ENCODE measurements around the gene ACR. TPM values are rescaled to one million over a fixed set of nuclear protein-coding genes. Genes with fewer than 3 reads are reported as not detected.
A peak's percentile ranks its signal among the peaks of the same experiment; 100 is the strongest.
"Not testable (repeated sequence)": the region's sequence is repeated elsewhere in the genome, so short reads cannot be mapped to it uniquely, and the experiment has no call there.

Gene ACR
- total RNA-seq, 1 donor: 1.4 TPM

GRCh38 chr22:50775132-50775531 lies 37.1 kb downstream of the ACR start:
- DNase-seq (ENCODE audit: insufficient read length, low spot score, missing footprints): peak; percentile 62
- not testable (repeated sequence) for H3K4me2 ChIP-seq (ENCODE audit: insufficient read depth, low read length); H3K9me3 ChIP-seq (ENCODE audit: low read depth, low read length); H3K27ac ChIP-seq (ENCODE audit: low read depth, low read length); H3K4me1 ChIP-seq (ENCODE audit: insufficient read depth, low read length); H3K36me3 ChIP-seq (ENCODE audit: insufficient read depth, low read length); H3K27me3 ChIP-seq (ENCODE audit: insufficient read depth, low read length); H4K20me1 ChIP-seq (ENCODE audit: insufficient read depth, low read length); H2AFZ ChIP-seq (ENCODE audit: low read length); H3K4me3 ChIP-seq (ENCODE audit: insufficient read depth, low read length); H3K79me2 ChIP-seq (ENCODE audit: insufficient read depth, low read length)
- peak; percentile 33 for TF ChIP-seq CTCF (IDR thresholded peaks at IDR 0.05; ENCODE audit: extremely low read depth, low read depth, low read length)

GRCh38 chr22:50777631-50778030 lies 39.6 kb downstream of the ACR start:
- not testable (repeated sequence) for H4K20me1 ChIP-seq (ENCODE audit: insufficient read depth, low read length); H3K4me2 ChIP-seq (ENCODE audit: insufficient read depth, low read length); H3K27ac ChIP-seq (ENCODE audit: low read depth, low read length); H3K79me2 ChIP-seq (ENCODE audit: insufficient read depth, low read length); H3K4me1 ChIP-seq (ENCODE audit: insufficient read depth, low read length); H3K4me3 ChIP-seq (ENCODE audit: insufficient read depth, low read length); H3K36me3 ChIP-seq (ENCODE audit: insufficient read depth, low read length); H3K9me3 ChIP-seq (ENCODE audit: low read depth, low read length); DNase-seq (ENCODE audit: insufficient read length, low spot score, missing footprints); H2AFZ ChIP-seq (ENCODE audit: low read length); H3K27me3 ChIP-seq (ENCODE audit: insufficient read depth, low read length)

GRCh38 chr22:50780244-50780643 lies 42.2 kb downstream of the ACR start:
- H3K4me2 ChIP-seq (ENCODE audit: insufficient read depth, low read length); H3K36me3 ChIP-seq (ENCODE audit: insufficient read depth, low read length); H3K4me3 ChIP-seq (ENCODE audit: insufficient read depth, low read length); H2AFZ ChIP-seq (ENCODE audit: low read length); H3K27me3 ChIP-seq (ENCODE audit: insufficient read depth, low read length); H3K4me1 ChIP-seq (ENCODE audit: insufficient read depth, low read length); H3K9me3 ChIP-seq (ENCODE audit: low read depth, low read length); DNase-seq (ENCODE audit: insufficient read length, low spot score, missing footprints); H3K79me2 ChIP-seq (ENCODE audit: insufficient read depth, low read length); H4K20me1 ChIP-seq (ENCODE audit: insufficient read depth, low read length); H3K27ac ChIP-seq (ENCODE audit: low read depth, low read length): not testable (repeated sequence)

- H4K20me1 ChIP-seq (ENCODE audit: insufficient read depth, low read length); H3K4me2 ChIP-seq (ENCODE audit: insufficient read depth, low read length); H3K27me3 ChIP-seq (ENCODE audit: insufficient read depth, low read length); H3K4me1 ChIP-seq (ENCODE audit: insufficient read depth, low read length); H3K79me2 ChIP-seq (ENCODE audit: insufficient read depth, low read length); DNase-seq (ENCODE audit: insufficient read length, low spot score, missing footprints); H2AFZ ChIP-seq (ENCODE audit: low read length); H3K27ac ChIP-seq (ENCODE audit: low read depth, low read length); H3K36me3 ChIP-seq (ENCODE audit: insufficient read depth, low read length); H3K4me3 ChIP-seq (ENCODE audit: insufficient read depth, low read length); H3K9me3 ChIP-seq (ENCODE audit: low read depth, low read length): not testable (repeated sequence)
Measured at GRCh38 chr22:50782253-50782652, 44.2 kb downstream of the ACR start.

GRCh38 chr22:50783033-50783879 lies 45.3 kb downstream of the ACR start, which contains the start of gene RABL2B:
RABL2B (minus strand) TSS chr22:50783636; CDS start chr22:50782294, 1,342 bp downstream.
- H3K27ac ChIP-seq (ENCODE audit: low read depth, low read length); H3K79me2 ChIP-seq (ENCODE audit: insufficient read depth, low read length); H3K4me1 ChIP-seq (ENCODE audit: insufficient read depth, low read length); H3K27me3 ChIP-seq (ENCODE audit: insufficient read depth, low read length); H4K20me1 ChIP-seq (ENCODE audit: insufficient read depth, low read length); H3K36me3 ChIP-seq (ENCODE audit: insufficient read depth, low read length); H3K9me3 ChIP-seq (ENCODE audit: low read depth, low read length): not testable (repeated sequence)
- peak; percentile 96 for DNase-seq (ENCODE audit: insufficient read length, low spot score, missing footprints)
- Histone ChIP-seq H3K4me2 (ENCODE audit: insufficient read depth, low read length) (peak within 1 kb of the TSS; percentile 76), H2AFZ (ENCODE audit: low read length) (peak within 1 kb of the TSS; percentile 41), H3K4me3 (ENCODE audit: insufficient read depth, low read length) (peak within 1 kb of the TSS; percentile 70)

- H2AFZ ChIP-seq (ENCODE audit: low read length): peak overlapping the region; percentile 41
- H3K36me3 ChIP-seq (ENCODE audit: insufficient read depth, low read length); H4K20me1 ChIP-seq (ENCODE audit: insufficient read depth, low read length); H3K27ac ChIP-seq (ENCODE audit: low read depth, low read length); H3K27me3 ChIP-seq (ENCODE audit: insufficient read depth, low read length); H3K4me1 ChIP-seq (ENCODE audit: insufficient read depth, low read length); DNase-seq (ENCODE audit: insufficient read length, low spot score, missing footprints); H3K79me2 ChIP-seq (ENCODE audit: insufficient read depth, low read length); H3K9me3 ChIP-seq (ENCODE audit: low read depth, low read length): not testable (repeated sequence)
- H3K4me3 ChIP-seq (ENCODE audit: insufficient read depth, low read length): peak overlapping the region; percentile 70
- H3K4me2 ChIP-seq (ENCODE audit: insufficient read depth, low read length): peak overlapping the region; percentile 76
Measured at GRCh38 chr22:50783880-50784276, 45.9 kb downstream of the ACR start.

- H3K4me1 ChIP-seq (ENCODE audit: insufficient read depth, low read length); H3K9me3 ChIP-seq (ENCODE audit: low read depth, low read length); H3K36me3 ChIP-seq (ENCODE audit: insufficient read depth, low read length); H3K4me2 ChIP-seq (ENCODE audit: insufficient read depth, low read length); DNase-seq (ENCODE audit: insufficient read length, low spot score, missing footprints); H3K4me3 ChIP-seq (ENCODE audit: insufficient read depth, low read length); H3K27me3 ChIP-seq (ENCODE audit: insufficient read depth, low read length); H3K79me2 ChIP-seq (ENCODE audit: insufficient read depth, low read length); H2AFZ ChIP-seq (ENCODE audit: low read length); H3K27ac ChIP-seq (ENCODE audit: low read depth, low read length); H4K20me1 ChIP-seq (ENCODE audit: insufficient read depth, low read length): not testable (repeated sequence)
Measured at GRCh38 chr22:50785289-50785688, 47.3 kb downstream of the ACR start.

GRCh38 chr22:50786936-50787335 lies 48.9 kb downstream of the ACR start:
- not testable (repeated sequence) for H3K27me3 ChIP-seq (ENCODE audit: insufficient read depth, low read length); H3K4me2 ChIP-seq (ENCODE audit: insufficient read depth, low read length); H3K36me3 ChIP-seq (ENCODE audit: insufficient read depth, low read length); H3K27ac ChIP-seq (ENCODE audit: low read depth, low read length); H2AFZ ChIP-seq (ENCODE audit: low read length); DNase-seq (ENCODE audit: insufficient read length, low spot score, missing footprints); H3K4me3 ChIP-seq (ENCODE audit: insufficient read depth, low read length); H3K9me3 ChIP-seq (ENCODE audit: low read depth, low read length); H4K20me1 ChIP-seq (ENCODE audit: insufficient read depth, low read length); H3K4me1 ChIP-seq (ENCODE audit: insufficient read depth, low read length); H3K79me2 ChIP-seq (ENCODE audit: insufficient read depth, low read length)
